ENCODE data around the gene APIP. TPM values are rescaled to one million over a fixed set of nuclear protein-coding genes. Genes with fewer than 3 reads are reported as not detected.

Gene APIP
- total and polyA plus RNA-seq, 2 donors from 2014 or later = 26.5 to 53.6 TPM

DNA sequence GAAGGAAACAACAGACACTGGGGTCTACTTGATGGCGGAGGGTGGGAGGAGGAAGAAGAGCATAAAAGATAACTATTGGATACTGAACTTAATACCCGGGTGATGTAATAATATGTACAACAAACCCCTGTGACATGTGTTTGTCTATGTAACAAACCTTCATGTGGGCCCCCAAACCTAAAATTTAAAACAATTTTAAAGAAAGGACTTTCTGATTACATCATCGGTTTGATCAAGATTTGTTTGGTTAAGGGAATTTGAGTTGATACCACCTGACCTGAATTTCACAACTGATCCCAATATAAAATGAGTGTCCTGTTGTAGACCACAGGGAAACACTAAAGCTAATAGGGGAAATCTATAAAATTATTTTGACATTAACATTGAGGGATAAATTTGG is 34.3 kb downstream of the APIP start:
- Histone ChIP-seq H3K36me3 (ENCODE audit: control insufficient read depth in 2 of 3, insufficient read depth in 3 of 3, low read length in 3 of 3) (peaks cover 0 to 4% (median 0%) of the 10 kb centered on the region in 3 donors), H3K4me3 (ENCODE audit: low read length in 3 of 3) (no peak overlapping the region), H3K27me3 (ENCODE audit: control insufficient read depth, insufficient read depth, low read length) (no peaks in the 10 kb centered on the region), H3K27ac (ENCODE audit: low read depth in 2 of 2, low read length in 2 of 2) (no peak overlapping the region), H3K9ac (ENCODE audit: low read length in 3 of 3) (no peak overlapping the region), H3K4me1 (ENCODE audit: control insufficient read depth in 2 of 3, insufficient read depth in 2 of 3, low read depth in 1 of 3, low read length in 3 of 3) (no peaks in the 10 kb centered on the region), H3K9me3 (ENCODE audit: control insufficient read depth in 2 of 3, insufficient read depth in 1 of 3, low read length in 3 of 3) (no peaks in the 10 kb centered on the region)
- intact Hi-C loops (cut with DNase I) = loop anchor here (10.0 kb wide), 1 partner anchor 297 kb away; no protein-coding TSS in a partner anchor
- no peak for DNase-seq
- TF ChIP-seq, protein P1, sequence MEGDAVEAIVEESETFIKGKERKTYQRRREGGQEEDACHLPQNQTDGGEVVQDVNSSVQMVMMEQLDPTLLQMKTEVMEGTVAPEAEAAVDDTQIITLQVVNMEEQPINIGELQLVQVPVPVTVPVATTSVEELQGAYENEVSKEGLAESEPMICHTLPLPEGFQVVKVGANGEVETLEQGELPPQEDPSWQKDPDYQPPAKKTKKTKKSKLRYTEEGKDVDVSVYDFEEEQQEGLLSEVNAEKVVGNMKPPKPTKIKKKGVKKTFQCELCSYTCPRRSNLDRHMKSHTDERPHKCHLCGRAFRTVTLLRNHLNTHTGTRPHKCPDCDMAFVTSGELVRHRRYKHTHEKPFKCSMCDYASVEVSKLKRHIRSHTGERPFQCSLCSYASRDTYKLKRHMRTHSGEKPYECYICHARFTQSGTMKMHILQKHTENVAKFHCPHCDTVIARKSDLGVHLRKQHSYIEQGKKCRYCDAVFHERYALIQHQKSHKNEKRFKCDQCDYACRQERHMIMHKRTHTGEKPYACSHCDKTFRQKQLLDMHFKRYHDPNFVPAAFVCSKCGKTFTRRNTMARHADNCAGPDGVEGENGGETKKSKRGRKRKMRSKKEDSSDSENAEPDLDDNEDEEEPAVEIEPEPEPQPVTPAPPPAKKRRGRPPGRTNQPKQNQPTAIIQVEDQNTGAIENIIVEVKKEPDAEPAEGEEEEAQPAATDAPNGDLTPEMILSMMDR (IDR thresholded peaks at IDR 0.05; ENCODE audit: borderline replicate concordance, extremely low read depth, insufficient read depth) = no peak
- FAIRE-seq = no peak

- Histone ChIP-seq H3K4me3 (ENCODE audit: low read length in 3 of 3) (no peak overlapping the region), H3K36me3 (ENCODE audit: control insufficient read depth in 2 of 3, insufficient read depth in 3 of 3, low read length in 3 of 3) (peaks cover 0 to 4% (median 0%) of the 10 kb centered on the region in 3 donors), H3K9ac (ENCODE audit: low read length in 3 of 3) (no peak overlapping the region), H3K27ac (ENCODE audit: low read depth in 2 of 2, low read length in 2 of 2) (no peak overlapping the region), H3K9me3 (ENCODE audit: control insufficient read depth in 2 of 3, insufficient read depth in 1 of 3, low read length in 3 of 3) (no peaks in the 10 kb centered on the region), H3K4me1 (ENCODE audit: control insufficient read depth in 2 of 3, insufficient read depth in 2 of 3, low read depth in 1 of 3, low read length in 3 of 3) (no peaks in the 10 kb centered on the region), H3K27me3 (ENCODE audit: control insufficient read depth, insufficient read depth, low read length) (no peaks in the 10 kb centered on the region)
- TF ChIP-seq, protein P1 (IDR thresholded peaks at IDR 0.05; ENCODE audit: borderline replicate concordance, extremely low read depth, insufficient read depth) = no peak
- DNase-seq (no peak), FAIRE-seq (no peak)
- intact Hi-C loops (cut with DNase I) = no loop called here
These were observed 38.7 kb downstream of the APIP start for GRCh38 chr11:34877375-34877975.

DNA sequence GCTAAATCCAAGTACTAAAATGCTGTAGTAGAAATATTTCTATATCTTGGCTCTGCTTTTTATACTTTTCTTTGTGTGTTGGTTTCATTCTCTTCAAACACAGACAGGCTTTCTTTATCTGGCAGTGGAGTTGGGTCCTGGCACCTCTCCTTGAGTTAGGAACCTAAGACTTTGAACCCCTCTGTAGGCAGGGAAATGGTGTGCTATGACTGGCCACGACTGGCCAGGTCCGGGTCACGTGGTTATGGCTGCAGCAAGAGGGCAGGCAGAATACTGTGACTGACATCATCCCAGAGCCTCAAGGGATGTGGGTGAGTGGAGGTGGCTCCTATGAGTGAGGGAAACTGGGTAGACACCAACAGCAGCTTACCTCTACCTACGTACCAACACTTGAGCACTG is 42.0 kb downstream of the APIP start:
- Histone ChIP-seq H3K9ac (ENCODE audit: low read length in 3 of 3) (no peak overlapping the region), H3K4me3 (ENCODE audit: low read length in 3 of 3) (no peak overlapping the region), H3K9me3 (ENCODE audit: control insufficient read depth in 2 of 3, insufficient read depth in 1 of 3, low read length in 3 of 3) (no peaks in the 10 kb centered on the region), H3K27me3 (ENCODE audit: control insufficient read depth, insufficient read depth, low read length) (no peaks in the 10 kb centered on the region), H3K27ac (ENCODE audit: low read depth in 2 of 2, low read length in 2 of 2) (no peak overlapping the region), H3K4me1 (ENCODE audit: control insufficient read depth in 2 of 3, insufficient read depth in 2 of 3, low read depth in 1 of 3, low read length in 3 of 3) (no peaks in the 10 kb centered on the region), H3K36me3 (ENCODE audit: control insufficient read depth in 2 of 3, insufficient read depth in 3 of 3, low read length in 3 of 3) (no peaks in the 10 kb centered on the region)
- no peak for DNase-seq
- no peak for FAIRE-seq
- intact Hi-C loops (cut with DNase I) = no loop called here
- TF ChIP-seq, protein P1 (IDR thresholded peaks at IDR 0.05; ENCODE audit: borderline replicate concordance, extremely low read depth, insufficient read depth) = no peak
